PC-9 (cell line): Measurements from ENCODE around the gene SERPINC1.

Experiments used
- CTCF ChIP-seq: fragments of 200-600 bp; sonication (generic); conservative IDR thresholded peaks from 2 replicates; pipeline ENCODE4 v1.6.1; 2017; ENCODE audit warnings: mixed run types, antibody characterized with exemption, mild to moderate bottlenecking, moderate library complexity
- EZH2 ChIP-seq: fragments of 200-600 bp; sonication (generic); IDR thresholded peaks from 2 replicates; pipeline ENCODE4 v1.8.0; 2017; ENCODE audit warnings: antibody characterized with exemption, low read depth

GRCh38 chr1:173948594-173948993 lies 31.5 kb upstream of the SERPINC1 start:
- TF ChIP-seq CTCF (no peak), EZH2 (no peak)
